Fibroblast of lung (primary cell): ENCODE measurements around the gene ASB6.

ENCODE experiments used
- CTCF ChIP-seq, 2 donors: IDR thresholded peaks in 1 of 2; conservative IDR thresholded peaks in 1 of 2; 1 replicate in 1 of 2; 2 replicates in 1 of 2; pipeline ENCODE4 v1.5.1; 2011 to 2012; ENCODE audit warnings: low read length in 2 of 2, control low read depth in 1 of 2, inconsistent platforms in 1 of 2, low read depth in 1 of 2, mild to moderate bottlenecking in 1 of 2
- EZH2 ChIP-seq: IDR thresholded peaks from 2 replicates; pipeline ENCODE4 v1.5.1; 2012; ENCODE audit warnings: low read length, control low read depth, mild to moderate bottlenecking; ENCODE audit errors: missing control alignments

- TF ChIP-seq CTCF (conservative IDR thresholded peaks at IDR 0.05 in 1 of 2, IDR thresholded peaks at IDR 0.05 in 1 of 2; ENCODE audit: low read depth in 1 of 2, low read length in 2 of 2) = no peak
- no peak for TF ChIP-seq EZH2
Measured at GRCh38 chr9:129604056-129604765, 37.7 kb downstream of the ASB6 start.
